Measurements from ENCODE around the gene AP3M1.

DNA sequence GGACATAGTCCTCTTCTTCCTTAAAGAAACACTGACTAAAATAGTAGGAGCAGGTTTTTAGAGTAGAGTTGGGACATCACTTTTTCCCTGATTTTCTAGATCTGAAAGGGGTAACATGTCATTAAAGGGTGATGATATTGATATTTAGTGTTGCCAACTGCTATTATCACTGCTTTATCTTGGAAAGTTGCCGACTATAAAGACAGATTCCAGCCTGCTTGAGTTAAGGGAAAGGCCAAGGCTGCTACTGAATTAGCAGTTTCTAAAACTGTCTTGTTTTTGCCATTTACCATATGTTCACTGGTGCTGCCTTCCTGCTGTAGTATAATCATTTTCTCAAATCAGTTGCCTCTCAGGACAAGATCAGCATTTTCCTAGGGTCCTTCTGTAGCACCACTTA is 29.7 kb downstream of the AP3M1 start:
- TF ChIP-seq SIN3A (IDR thresholded peaks at IDR 0.05; ENCODE audit: borderline replicate concordance, insufficient read depth, low read length) (no peak), POLR2AphosphoS5 (IDR thresholded peaks at IDR 0.05; ENCODE audit: low read depth, low read length) (no peak)

Measured in PFSK-1 (cell line).